ENCODE measurements around the gene PTPN6. TPM values are rescaled to one million over a fixed set of nuclear protein-coding genes. Genes with fewer than 3 reads are reported as not detected.

The PTPN6 gene
- total RNA-seq, 1 experiment from 2014 or later, result 47.7 TPM

- H2AFZ ChIP-seq (ENCODE audit: low read depth, low read length, poor library complexity, severe bottlenecking), result no peak overlapping the region
- no peak overlapping the region for H3K27ac ChIP-seq (ENCODE audit: low read depth, low read length)
- POLR2A ChIA-PET, result interaction anchor here (1.2 kb wide), 1 partner anchor 9 kb away, joined by 5 read pairs; the partner anchor contains the start of genes C12orf57 and RNU7-1
Observed at GRCh38 chr12:6953442-6954315, 2.5 kb downstream of the PTPN6 start.

GRCh38 chr12:6954316-6955107 is 3.4 kb downstream of the PTPN6 start:
- POLR2A ChIA-PET, result interaction anchor here (1.2 kb wide), 1 partner anchor 10 kb away, joined by 5 read pairs; the partner anchor contains the start of genes C12orf57 and RNU7-1
- Histone ChIP-seq H3K4me1 (ENCODE audit: control insufficient read depth in 1 of 2, insufficient read depth in 2 of 2, low read length in 2 of 2) (peaks cover 7 to 10% of the 10 kb centered on the region in 2 experiments; a peak in 3 of 4 replicates), H3K27ac (ENCODE audit: low read depth, low read length) (no peak overlapping the region)

More at GRCh38 chr12:6953442-6954315, 2.5 kb downstream of the PTPN6 start:
- no peaks in the 10 kb centered on the region for H3K9me2 ChIP-seq (ENCODE audit: insufficient read depth)
- H3K4me1 ChIP-seq (ENCODE audit: control insufficient read depth in 1 of 2, insufficient read depth in 2 of 2, low read length in 2 of 2), result peaks cover 7 to 18% of the 10 kb centered on the region in 2 experiments; a peak in 3 of 4 replicates
- no peaks in the 10 kb centered on the region for H3K79me2 ChIP-seq (ENCODE audit: insufficient read depth, low read length)
- H3K4me3 ChIP-seq (replicated peaks in 1 of 2; ENCODE audit: low read depth in 1 of 2, low read length in 2 of 2), result no peak overlapping the region
- no peak overlapping the region for H3K4me2 ChIP-seq (ENCODE audit: low read length)
- no peak for ATAC-seq
- ChIA-PET RAD21 (ENCODE audit: low non-redundant PET in 1 of 2, low total read pairs in 2 of 2, uncharacterized antibody in 2 of 2, unreplicated experiment in 2 of 2) (no interaction called here), CTCF (no interaction called here)
- TF ChIP-seq RAD21 (IDR thresholded peaks at IDR 0.05; ENCODE audit: low read depth) (no peak), FOSL1 (IDR thresholded peaks at IDR 0.05; ENCODE audit: low read depth) (no peak), ATF3 (IDR thresholded peaks at IDR 0.05) (no peak), EZH2phosphoT487 (IDR thresholded peaks at IDR 0.05; ENCODE audit: borderline replicate concordance) (no peak), MAX (IDR thresholded peaks at IDR 0.05) (no peak), CEBPB (IDR thresholded peaks at IDR 0.05; ENCODE audit: low read depth) (no peak)
- H3K9ac ChIP-seq (ENCODE audit: low read length), result no peak overlapping the region
- H3K36me3 ChIP-seq (ENCODE audit: control insufficient read depth in 1 of 2, insufficient read depth in 2 of 2, low read length in 2 of 2), result no peaks in the 10 kb centered on the region
- intact Hi-C loops (cut with micrococcal nuclease), result no loop called here
- H4K20me1 ChIP-seq (ENCODE audit: insufficient read depth), result no peaks in the 10 kb centered on the region
- H3K27me3 ChIP-seq (ENCODE audit: insufficient read depth, low read length), result no peaks in the 10 kb centered on the region
- H3K9me3 ChIP-seq (ENCODE audit: control insufficient read depth in 1 of 2, insufficient read depth in 1 of 2, low read depth in 1 of 2, low read length in 2 of 2), result no peaks in the 10 kb centered on the region
- no TSS peak for BruUV-seq (replicated peaks)
- no peak for DNase-seq (ENCODE audit: low read depth, low spot score)

More at GRCh38 chr12:6954316-6955107, 3.4 kb downstream of the PTPN6 start:
- BruUV-seq (replicated peaks), result no TSS peak
- Histone ChIP-seq H3K4me3 (replicated peaks in 1 of 2; ENCODE audit: low read depth in 1 of 2, low read length in 2 of 2) (no peak overlapping the region), H2AFZ (ENCODE audit: low read depth, low read length, poor library complexity, severe bottlenecking) (no peak overlapping the region), H3K9ac (ENCODE audit: low read length) (no peak overlapping the region), H3K9me3 (ENCODE audit: control insufficient read depth in 1 of 2, insufficient read depth in 1 of 2, low read depth in 1 of 2, low read length in 2 of 2) (no peaks in the 10 kb centered on the region), H3K27me3 (ENCODE audit: insufficient read depth, low read length) (no peaks in the 10 kb centered on the region), H3K4me2 (ENCODE audit: low read length) (no peak overlapping the region), H4K20me1 (ENCODE audit: insufficient read depth) (no peaks in the 10 kb centered on the region), H3K9me2 (ENCODE audit: insufficient read depth) (no peaks in the 10 kb centered on the region), H3K36me3 (ENCODE audit: control insufficient read depth in 1 of 2, insufficient read depth in 2 of 2, low read length in 2 of 2) (no peaks in the 10 kb centered on the region), H3K79me2 (ENCODE audit: insufficient read depth, low read length) (no peaks in the 10 kb centered on the region)
- TF ChIP-seq EZH2 (IDR thresholded peaks at IDR 0.05) (no peak), CBX3 (IDR thresholded peaks at IDR 0.05; ENCODE audit: low read depth) (no peak), CTCF (IDR thresholded peaks at IDR 0.05 in 2 of 3, conservative IDR thresholded peaks at IDR 0.05 in 1 of 3; ENCODE audit: borderline replicate concordance in 1 of 3, insufficient read depth in 1 of 3, low read depth in 2 of 3, low read length in 2 of 3) (no peak), ZFX (IDR thresholded peaks at IDR 0.05) (no peak), ZNF274 (IDR thresholded peaks at IDR 0.05; ENCODE audit: low read depth, low read length) (no peak), ELF1 (IDR thresholded peaks at IDR 0.05; ENCODE audit: borderline replicate concordance, low read depth) (no peak)
- ATAC-seq (no peak), DNase-seq (ENCODE audit: low read depth, low spot score) (no peak)
- ChIA-PET RAD21 (ENCODE audit: low non-redundant PET in 1 of 2, low total read pairs in 2 of 2, uncharacterized antibody in 2 of 2, unreplicated experiment in 2 of 2) (no interaction called here), CTCF (no interaction called here)
- intact Hi-C loops (cut with micrococcal nuclease), result no loop called here

All from HCT116 (cell line).